Measurements from ENCODE around the gene GTPBP8.

- TF ChIP-seq CTCF (IDR thresholded peaks at IDR 0.05; ENCODE audit: insufficient read depth, low read length, poor library complexity, severe bottlenecking): no peak
- no peak for TF ChIP-seq EZH2phosphoT487 (conservative IDR thresholded peaks at IDR 0.05; ENCODE audit: low read length)
Measured at GRCh38 chr3:112956351-112956750, 34.4 kb upstream of the GTPBP8 start.

All from SU-DHL-6 (cell line).